Measurements from ENCODE around the gene ATXN1.
"Not testable (repeated sequence)": the region's sequence is repeated elsewhere in the genome, so short reads cannot be mapped to it uniquely, and the experiment has no call there.

Gene ATXN1

DNA sequence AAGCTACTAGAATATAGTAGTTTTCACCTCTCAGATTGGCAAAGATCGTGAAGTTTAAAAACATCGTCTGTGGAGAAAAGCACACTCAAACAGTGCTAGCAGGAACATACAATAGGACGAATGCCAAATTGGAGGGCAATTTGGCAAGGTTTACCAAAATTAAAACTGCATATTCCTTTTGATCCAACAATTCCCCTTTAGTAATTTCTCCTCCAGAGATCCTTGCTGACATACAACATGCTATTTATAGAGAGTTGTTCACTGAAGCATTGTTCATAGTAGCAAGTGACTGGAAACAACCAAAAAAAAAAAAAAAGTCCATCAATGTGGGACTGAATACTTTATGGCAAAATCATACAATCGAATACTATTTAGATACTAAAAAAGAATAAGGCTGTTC is 202.2 kb downstream of the ATXN1 start:
- DNase-seq: no peak

- no peak for DNase-seq
Observed at GRCh38 chr6:16555550-16555949, 205.7 kb downstream of the ATXN1 start.

- DNase-seq: no peak
Observed at GRCh38 chr6:16553531-16553930, 207.7 kb downstream of the ATXN1 start.

- no peak for DNase-seq
Observed at GRCh38 chr6:16551466-16551865, 209.8 kb downstream of the ATXN1 start.

DNA sequence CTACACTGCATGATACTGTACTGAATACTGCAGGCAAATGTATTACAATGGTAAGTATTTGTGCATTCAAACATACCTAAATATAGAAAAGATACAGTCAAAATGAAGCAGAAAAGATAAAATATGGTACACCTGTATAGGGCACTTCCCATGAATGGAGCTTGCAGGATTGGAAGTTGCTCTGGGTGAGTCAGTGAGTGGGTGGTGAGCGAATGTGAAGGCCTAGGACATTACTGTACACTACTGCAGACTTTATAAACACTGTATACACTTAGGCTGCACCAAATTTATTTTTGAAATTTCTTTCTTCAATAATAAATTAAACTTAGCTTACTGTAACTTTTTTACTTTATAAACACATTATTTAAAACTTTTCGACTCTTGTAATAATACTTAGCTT is 213.1 kb downstream of the ATXN1 start:
- DNase-seq: no peak

DNA sequence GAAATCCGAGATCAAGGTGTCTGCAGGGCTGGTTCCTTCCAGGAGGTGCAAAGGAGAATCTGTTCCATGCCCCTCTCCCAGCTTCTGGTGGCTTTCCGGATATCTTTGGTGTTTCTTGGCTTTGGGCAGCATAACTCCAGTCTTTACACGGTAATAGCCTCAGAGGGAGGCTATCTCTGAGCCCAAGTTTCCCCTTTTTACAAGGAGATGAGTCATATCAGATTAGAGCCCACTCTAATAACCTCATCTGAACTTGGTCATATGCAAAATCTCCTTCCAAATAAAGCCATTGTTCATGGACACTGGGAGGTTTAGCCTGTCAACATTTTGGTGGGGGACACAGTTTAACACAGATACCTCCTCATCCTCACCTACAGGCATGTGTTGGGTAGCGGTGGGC is 213.7 kb downstream of the ATXN1 start:
- DNase-seq: no peak

DNA sequence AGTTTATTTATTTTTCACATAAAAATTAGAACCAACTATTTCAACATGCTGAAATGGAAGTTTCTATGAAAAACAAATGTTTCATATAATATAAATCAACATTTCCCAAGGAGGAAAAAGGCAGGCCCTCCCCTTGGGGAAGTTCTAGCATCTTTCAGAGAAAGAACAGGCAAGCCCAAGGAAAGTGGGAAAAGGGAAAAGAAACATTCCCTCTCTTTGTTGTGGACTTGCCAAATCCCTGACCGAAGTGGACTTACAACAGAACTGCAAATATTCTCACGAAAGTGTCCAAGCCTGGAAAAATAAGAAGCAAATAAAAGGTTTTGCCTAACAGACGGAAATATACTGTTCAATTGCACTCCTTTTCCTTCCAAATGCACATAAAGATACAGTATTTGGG is 214.4 kb downstream of the ATXN1 start:
- no peak for DNase-seq

- no peak for DNase-seq
Observed at GRCh38 chr6:16545382-16545781, 215.9 kb downstream of the ATXN1 start.

GRCh38 chr6:16544521-16544920 is 216.7 kb downstream of the ATXN1 start:
- no peak for DNase-seq

GRCh38 chr6:16544006-16544405 is 217.3 kb downstream of the ATXN1 start:
- DNase-seq: no peak

DNA sequence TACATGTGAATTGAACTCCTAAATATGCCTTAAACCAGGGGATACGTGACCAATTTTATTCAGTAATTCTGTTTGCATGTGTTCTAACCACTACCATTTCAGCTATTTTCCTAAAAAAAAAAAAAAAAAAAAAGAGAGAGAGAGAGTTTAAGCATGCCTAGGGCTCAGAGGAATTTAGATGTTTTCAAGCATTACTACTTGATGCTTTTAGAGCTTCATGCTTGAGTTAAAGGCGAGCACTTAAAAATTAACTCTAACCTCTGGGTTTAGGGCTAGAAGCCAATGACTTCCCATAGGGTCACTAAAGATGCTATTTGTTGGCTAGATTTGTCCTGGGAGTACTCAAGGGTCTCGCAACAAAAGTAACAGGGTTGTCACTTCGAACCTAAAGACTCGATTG is 217.7 kb downstream of the ATXN1 start:
- DNase-seq: no peak

DNA sequence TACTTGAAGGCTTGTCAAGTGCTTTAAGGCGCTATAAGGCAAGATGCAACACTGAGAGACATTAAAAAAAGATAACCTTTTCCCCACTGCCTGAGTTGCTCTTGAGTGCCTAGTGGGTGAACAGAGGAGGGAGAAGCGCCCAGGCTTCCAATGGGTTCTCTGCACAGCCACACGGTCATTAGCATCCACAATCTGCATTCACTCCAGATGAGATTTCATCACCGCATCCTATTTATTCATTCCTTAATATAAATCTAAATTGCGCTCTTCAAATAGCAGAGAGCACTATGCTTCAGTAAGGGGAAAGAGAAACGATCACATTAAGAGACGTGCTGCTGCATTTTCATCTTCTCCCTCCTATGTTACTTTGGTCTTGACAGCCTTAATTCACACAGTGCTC is 219.2 kb downstream of the ATXN1 start:
- no peak for DNase-seq

DNA sequence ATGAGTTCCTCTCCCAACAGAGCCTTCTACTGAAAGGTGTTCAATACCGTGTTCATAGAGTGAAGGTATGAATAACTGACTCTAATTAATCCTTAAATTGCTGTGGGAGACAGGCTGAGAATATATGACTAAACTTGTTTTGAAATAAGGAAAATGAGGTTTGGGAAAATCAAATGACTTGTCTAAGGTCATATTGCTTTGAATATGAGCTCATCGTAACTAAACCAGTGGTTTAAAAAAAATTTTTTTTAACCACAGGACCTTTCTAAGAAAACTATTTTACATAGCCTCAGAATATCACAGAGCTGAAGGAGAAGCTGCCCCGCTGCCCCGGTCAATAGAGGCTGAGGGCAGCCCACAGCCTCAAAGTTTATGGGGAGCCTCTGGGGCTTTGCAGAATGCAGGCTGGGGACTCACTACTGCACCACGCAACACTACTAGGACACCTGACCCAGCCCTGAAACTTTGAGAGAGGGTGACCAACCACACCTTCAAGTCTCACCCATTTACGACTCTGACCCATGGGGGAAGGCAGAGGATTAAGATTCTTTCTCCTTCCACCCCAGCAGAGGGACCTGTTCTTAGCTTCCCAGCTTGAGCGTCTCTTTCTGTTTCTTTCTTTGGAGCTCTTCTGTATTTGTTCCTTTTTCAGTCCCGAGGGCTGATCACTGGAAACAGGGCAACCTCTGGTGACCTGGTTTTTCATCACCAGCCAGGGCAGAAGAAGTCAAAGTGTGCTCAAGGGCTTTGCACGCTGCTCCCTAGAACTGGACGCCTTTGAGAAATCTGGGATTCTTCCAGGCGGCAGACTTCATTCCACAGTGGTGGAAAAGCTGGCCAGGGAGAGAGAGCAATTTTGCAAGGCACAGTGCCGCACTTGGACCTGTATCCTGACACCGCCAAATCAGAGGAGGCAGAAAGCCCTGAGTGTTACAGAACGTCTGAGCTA is 220.2 kb downstream of the ATXN1 start:
- DNase-seq: no peak

- DNase-seq: not testable (repeated sequence)
Observed at GRCh38 chr6:16540383-16540782, 220.9 kb downstream of the ATXN1 start.

GRCh38 chr6:16539086-16539931 is 222.0 kb downstream of the ATXN1 start:
- no peak for DNase-seq

DNA sequence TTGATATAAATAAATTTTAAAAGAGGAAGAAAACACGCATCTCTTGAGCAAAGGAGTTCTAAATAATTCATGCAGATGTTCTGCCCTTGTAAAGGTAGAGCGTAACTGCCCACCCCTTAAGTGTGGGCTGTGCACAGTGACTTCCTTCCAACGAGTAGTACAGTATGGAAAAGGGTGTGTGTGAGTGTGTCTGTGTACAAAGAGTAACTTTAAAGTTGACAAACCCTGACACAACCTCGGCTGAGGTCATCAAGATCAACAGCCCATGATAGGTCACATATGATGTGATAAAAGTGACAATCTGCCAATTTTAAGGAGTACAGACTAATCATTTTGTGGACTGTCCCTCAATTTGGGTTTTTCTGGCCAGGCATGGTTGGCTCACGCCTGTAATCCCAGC is 225.7 kb downstream of the ATXN1 start:
- no peak for DNase-seq

- DNase-seq: no peak
Observed at GRCh38 chr6:16533721-16534136, 227.5 kb downstream of the ATXN1 start.

- DNase-seq: no peak
Observed at GRCh38 chr6:16533210-16533609, 228.1 kb downstream of the ATXN1 start.

DNA sequence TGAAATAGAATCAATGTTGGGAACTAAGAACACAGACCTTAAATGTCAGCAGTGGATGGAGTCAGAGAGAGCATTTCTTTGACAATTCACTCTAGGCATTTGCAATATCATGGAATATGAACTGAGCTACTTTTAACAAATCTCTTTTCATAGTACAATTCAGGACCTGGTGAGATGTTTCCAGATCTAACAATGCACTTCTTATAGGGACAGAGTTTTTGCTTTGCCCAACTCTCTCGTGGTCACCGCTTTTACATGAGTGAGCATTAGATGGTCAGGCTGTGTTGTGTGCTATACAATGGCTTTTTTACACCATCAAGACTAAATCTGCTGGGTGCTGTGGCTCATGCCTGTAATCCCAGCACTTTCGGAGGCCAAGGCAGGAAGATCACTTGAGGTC is 233.6 kb downstream of the ATXN1 start:
- DNase-seq: no peak

DNA sequence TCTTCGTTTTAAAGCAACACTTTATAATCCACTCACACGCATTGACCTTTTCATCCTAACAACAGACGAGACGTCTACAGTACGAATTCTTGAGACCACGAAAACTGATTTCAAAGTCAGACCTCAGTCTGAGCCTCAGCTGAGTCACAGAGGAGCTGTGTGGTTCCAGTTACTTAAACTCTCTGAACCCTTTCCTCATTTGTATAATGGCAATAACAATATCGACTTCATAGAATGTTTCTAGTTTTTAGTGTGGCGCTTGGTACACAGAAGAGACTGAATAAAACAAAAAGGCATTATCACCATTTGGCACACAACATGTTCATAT is 236.9 kb downstream of the ATXN1 start:
- no peak for DNase-seq

- DNase-seq: no peak
Observed at GRCh38 chr6:16523606-16524379, 237.5 kb downstream of the ATXN1 start.

DNA sequence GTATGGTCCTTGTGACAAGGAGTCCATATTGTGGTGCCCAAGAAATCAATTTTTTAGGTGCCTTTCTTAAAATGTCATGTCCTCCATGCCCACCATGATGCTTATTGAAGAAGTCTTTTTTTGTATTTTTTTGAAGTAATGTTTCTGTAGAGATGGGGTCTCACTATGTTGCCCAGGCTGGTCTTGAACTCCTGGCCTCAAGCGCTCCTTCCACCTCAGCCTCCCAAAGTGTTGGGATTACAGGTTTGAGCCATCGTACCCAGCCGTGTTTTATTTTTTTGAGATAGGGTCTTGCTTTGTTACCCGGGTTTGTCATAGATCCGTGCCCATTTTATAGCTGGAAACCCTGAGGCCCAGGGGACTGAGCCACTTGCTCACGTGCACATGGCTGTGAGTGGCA is 238.3 kb downstream of the ATXN1 start:
- DNase-seq: no peak

- no peak for DNase-seq
Observed at GRCh38 chr6:16521528-16521927, 239.7 kb downstream of the ATXN1 start.

Measured in SHP77 treated with DMSO at 0.1 percent for 48 hours (cell line).